Activated CD4-positive, alpha-beta memory T cell treated with anti-CD3 and anti-CD28 coated beads for 36 hours (primary cell): Measurements from ENCODE around the gene EFNA1. TPM values are rescaled to one million over a fixed set of nuclear protein-coding genes. Genes with fewer than 3 reads are reported as not detected.
"Not testable (repeated sequence)": the region's sequence is repeated elsewhere in the genome, so short reads cannot be mapped to it uniquely, and the experiment has no call there.

Source experiments
- CTCF ChIA-PET: fragments of 350-600 bp; sonication (Branson Sonifier 250); formaldehyde crosslinking; loops from one replicate; lab custom pipeline; 2021; ENCODE audit warnings: antibody characterized with exemption, inconsistent platforms; lab: Charles Lee
- POLR2A ChIA-PET: fragments of 350-600 bp; sonication (Branson Sonifier 250); formaldehyde crosslinking; loops from one replicate; lab custom pipeline; 2021; ENCODE audit warnings: antibody characterized with exemption; lab: Charles Lee
- DNase-seq: peaks from one replicate; pipeline ENCODE4 v3.0.0-alpha.2; 2020
- H3K27ac Mint-ChIP-seq: one replicate; pipeline ENCODE4 v1.8.0; 2021; ENCODE audit warnings: mixed read lengths
- H3K27me3 Mint-ChIP-seq: one replicate; pipeline ENCODE4 v1.8.0; 2021; ENCODE audit warnings: mixed read lengths
- H3K36me3 Mint-ChIP-seq: one replicate; pipeline ENCODE4 v1.8.0; 2021; ENCODE audit warnings: mixed read lengths
- H3K4me1 Mint-ChIP-seq: one replicate; pipeline ENCODE4 v1.8.0; 2021; ENCODE audit warnings: low read depth, mixed read lengths
- H3K4me3 Mint-ChIP-seq: one replicate; pipeline ENCODE4 v1.8.0; 2021; ENCODE audit warnings: mild to moderate bottlenecking, mixed read lengths
- H3K9me3 Mint-ChIP-seq: one replicate; pipeline ENCODE4 v1.8.0; 2021; ENCODE audit warnings: mixed read lengths
- intact Hi-C: fragments of 100-400 bp; cut with micrococcal nuclease; formaldehyde crosslinking; loops from one replicate; pipeline ENCODE4 v1.15.1; 2023
- total RNA-seq, 2 experiments: library from RNA; stranded (reverse); gene quantifications; one replicate each; pipeline ENCODE4 v1.2.3, GENCODE V29; 2021

Gene EFNA1
- total RNA-seq, 2 experiments from 2014 or later: 0.24 TPM; not detected in 1

DNA sequence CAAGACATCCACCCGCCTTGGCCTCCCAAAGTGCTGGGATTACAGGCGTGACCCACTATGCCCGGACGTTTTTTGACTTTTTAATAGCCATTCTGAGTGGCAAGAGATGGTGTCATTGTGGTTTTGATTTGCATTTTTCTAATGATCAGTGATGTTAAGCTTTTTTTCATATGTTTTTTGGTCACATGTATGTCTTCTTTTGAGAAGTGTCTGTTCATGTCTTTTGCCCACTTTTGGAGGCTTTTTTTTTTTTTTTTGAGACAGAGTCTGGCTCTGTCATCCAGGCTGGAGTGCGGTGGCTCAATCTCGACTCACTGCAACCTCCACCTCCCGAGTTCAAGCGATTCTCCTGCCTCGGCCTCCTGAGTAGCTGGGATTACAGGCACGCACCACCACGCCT lies 36.9 kb downstream of the EFNA1 start:
- H3K27me3 Mint-ChIP-seq, POLR2A ChIA-PET, H3K9me3 Mint-ChIP-seq, intact Hi-C loops, H3K36me3 Mint-ChIP-seq, DNase-seq, H3K27ac Mint-ChIP-seq, H3K4me1 Mint-ChIP-seq, H3K4me3 Mint-ChIP-seq: not testable (repeated sequence)
- CTCF ChIA-PET: interaction anchor here (0.8 to 9.7 kb wide), 2 partner anchors 74 to 79 kb away, joined by 3 to 274 read pairs; no protein-coding TSS in a partner anchor

DNA sequence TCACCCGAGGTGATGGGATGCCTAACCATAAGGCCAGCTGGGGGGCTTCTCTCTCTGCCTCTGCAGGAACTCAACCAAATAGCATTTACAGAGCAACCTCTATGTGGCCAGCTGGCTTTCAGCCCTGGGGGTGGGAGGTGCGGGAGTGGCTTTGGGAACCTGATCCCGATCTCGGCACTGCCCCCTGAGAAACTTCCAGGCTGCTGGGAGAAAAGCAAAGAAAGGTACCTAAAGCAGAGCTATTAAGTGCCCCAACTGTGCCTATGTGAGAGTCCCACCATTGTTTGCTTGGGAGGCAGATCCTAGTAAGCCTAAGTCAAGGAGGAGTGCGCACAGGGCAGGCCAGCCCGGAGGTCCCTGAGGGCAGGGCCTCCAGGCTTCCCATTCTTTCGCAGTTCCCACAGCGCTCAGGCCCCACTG lies 38.4 kb downstream of the EFNA1 start:
- H3K9me3 Mint-ChIP-seq: no peaks in the 10 kb centered on the region
- H3K27ac Mint-ChIP-seq: no peak overlapping the region
- POLR2A ChIA-PET: no interaction called here
- intact Hi-C loops: loop anchor here (2.0 kb wide), 1 partner anchor 37 kb away; no protein-coding TSS in a partner anchor
- no peak for DNase-seq
- CTCF ChIA-PET: interaction anchor here (1.7 to 9.7 kb wide), 6 partner anchors 10 to 122 kb away, joined by 6 to 274 read pairs (median 20); partner anchors contain the start of gene ADAM15
- H3K4me3 Mint-ChIP-seq: no peak overlapping the region
- peaks cover 13% of the 10 kb centered on the region for H3K36me3 Mint-ChIP-seq
- no peaks in the 10 kb centered on the region for H3K27me3 Mint-ChIP-seq
- H3K4me1 Mint-ChIP-seq: peaks cover 9% of the 10 kb centered on the region

DNA sequence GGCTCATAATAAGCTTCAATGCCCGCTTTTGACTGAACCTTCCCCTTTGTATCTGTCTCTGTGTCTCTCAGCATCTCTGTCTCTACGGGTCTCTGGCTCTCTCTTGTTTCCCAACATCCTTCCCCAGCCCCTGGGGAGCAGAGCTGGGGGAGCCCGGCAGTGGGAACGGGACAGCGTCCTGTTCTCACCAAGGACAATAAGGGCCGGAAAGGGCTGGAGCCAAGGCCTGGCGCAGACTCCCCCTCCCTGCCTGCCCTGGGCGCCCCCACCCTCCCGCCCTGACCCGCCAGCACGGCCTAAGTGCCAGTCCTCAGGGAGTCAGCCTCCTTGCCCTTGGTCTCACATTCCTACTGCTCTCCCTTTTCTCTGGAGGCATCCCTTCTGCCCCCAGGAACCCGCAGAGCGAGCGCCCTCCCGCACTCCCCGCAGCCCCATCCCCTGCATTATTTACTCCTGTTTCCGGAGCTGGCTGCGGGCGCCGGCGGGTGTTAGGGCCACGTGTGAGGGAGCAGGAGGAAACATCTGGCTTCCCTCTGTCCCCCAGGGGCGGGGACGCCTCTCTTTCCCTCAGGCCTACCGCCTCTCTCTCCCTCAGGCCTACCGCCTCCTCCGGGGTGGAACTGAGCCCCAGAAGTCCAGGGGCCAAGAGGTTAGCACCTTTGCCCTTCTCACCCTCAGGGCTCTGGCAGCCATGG lies 38.9 kb downstream of the EFNA1 start:
- ChIA-PET CTCF (interaction anchor here (1.1 to 9.7 kb wide), 17 partner anchors 9 to 150 kb away, joined by 3 to 274 read pairs (median 6); partner anchors contain the start of genes ADAM15, SLC50A1 and THBS3), POLR2A (interaction anchor here (1.8 kb wide), 1 partner anchor 75 kb away, joined by 7 read pairs; no protein-coding TSS in a partner anchor)
- H3K27ac Mint-ChIP-seq: no peak overlapping the region
- intact Hi-C loops: loop anchor here (1.0 to 2.0 kb wide), 2 partner anchors 38 to 75 kb away; no protein-coding TSS in a partner anchor
- no peak overlapping the region for H3K4me3 Mint-ChIP-seq
- DNase-seq: no peak
- peaks cover 11% of the 10 kb centered on the region for H3K4me1 Mint-ChIP-seq
- no peaks in the 10 kb centered on the region for H3K27me3 Mint-ChIP-seq
- peaks cover 13% of the 10 kb centered on the region for H3K36me3 Mint-ChIP-seq
- H3K9me3 Mint-ChIP-seq: no peaks in the 10 kb centered on the region

DNA sequence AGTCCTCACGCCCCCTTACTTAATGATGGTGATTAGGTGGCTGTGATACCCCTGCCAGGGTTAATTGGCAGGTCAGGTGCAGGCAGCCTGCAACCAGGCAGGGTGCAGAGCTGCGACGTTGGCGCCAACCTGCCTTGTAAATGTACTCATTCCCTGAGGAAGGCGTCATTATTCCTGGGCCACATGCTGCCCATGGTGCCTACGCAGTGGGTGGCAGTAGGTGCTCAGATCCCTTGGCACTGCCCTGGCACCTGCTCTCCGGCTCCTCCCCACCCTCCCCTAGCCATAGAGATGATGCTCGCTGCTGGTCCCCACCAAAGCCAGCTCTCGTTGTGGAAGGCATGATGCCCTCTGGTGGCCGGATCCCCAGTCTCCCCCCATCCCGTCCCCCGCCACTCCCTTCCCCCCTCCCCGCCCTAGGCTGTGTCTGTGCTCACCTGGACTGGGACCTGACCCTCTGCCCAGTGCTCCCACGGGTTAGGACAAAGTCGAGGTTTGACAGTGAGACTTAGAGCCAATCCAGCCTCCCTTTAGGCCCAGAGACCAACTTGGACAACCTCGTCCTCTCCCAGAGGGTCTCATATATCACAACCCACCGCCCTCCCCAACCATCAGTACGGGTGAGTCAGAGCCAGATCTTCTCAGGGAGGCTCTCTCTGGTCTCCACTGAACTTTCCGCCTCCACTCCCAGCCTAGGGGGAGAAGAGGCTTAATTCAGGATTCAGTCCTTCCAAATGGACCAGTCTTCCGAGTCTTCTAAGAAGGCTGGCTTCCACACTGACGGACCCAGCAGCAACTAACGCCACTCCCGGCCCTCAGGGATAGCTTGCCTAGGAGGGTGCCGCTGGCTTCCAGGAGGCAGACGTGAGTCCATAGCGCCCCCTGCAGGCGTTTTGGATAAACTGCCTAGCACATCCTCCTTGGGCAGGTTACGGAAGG lies 39.8 kb downstream of the EFNA1 start:
- peaks cover 17% of the 10 kb centered on the region for H3K36me3 Mint-ChIP-seq
- DNase-seq: peak; percentile 92
- H3K27ac Mint-ChIP-seq: no peak overlapping the region
- H3K4me3 Mint-ChIP-seq: peak overlapping the region; percentile 49
- H3K9me3 Mint-ChIP-seq: no peaks in the 10 kb centered on the region
- POLR2A ChIA-PET: interaction anchor here (1.8 kb wide), 1 partner anchor 76 kb away, joined by 7 read pairs; no protein-coding TSS in a partner anchor
- intact Hi-C loops: loop anchor here (1.0 to 2.0 kb wide), 2 partner anchors 39 to 76 kb away; no protein-coding TSS in a partner anchor
- CTCF ChIA-PET: interaction anchor here (0.6 to 9.7 kb wide), 30 partner anchors 8 to 522 kb away, joined by 3 to 274 read pairs (median 5); partner anchors contain the start of genes ADAM15, EFNA1, SLC50A1 and THBS3
- peaks cover 19% of the 10 kb centered on the region for H3K4me1 Mint-ChIP-seq
- H3K27me3 Mint-ChIP-seq: no peaks in the 10 kb centered on the region

DNA sequence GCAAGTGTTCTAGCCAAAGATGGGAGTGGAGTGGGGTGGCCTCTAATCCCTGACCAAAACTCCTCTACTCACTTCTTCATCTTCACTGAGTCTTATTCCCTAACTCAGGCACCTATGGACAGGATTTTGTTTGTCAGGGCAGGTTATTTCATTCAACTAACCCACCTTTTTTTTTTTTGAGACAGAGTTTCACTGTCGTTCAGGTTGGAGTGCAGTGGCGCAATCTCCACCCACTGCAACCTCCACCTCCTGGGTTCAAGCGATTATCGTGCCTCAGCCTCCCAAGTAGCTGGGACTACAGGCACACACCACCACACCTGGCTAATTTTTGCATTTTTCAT lies 40.4 kb downstream of the EFNA1 start:
- intact Hi-C loops, DNase-seq, H3K9me3 Mint-ChIP-seq, H3K4me3 Mint-ChIP-seq, H3K27me3 Mint-ChIP-seq, H3K27ac Mint-ChIP-seq: not testable (repeated sequence)
- ChIA-PET CTCF (interaction anchor here (0.9 to 9.7 kb wide), 25 partner anchors 10 to 124 kb away, joined by 3 to 274 read pairs (median 6); partner anchors contain the start of genes ADAM15, EFNA1, SLC50A1 and THBS3), POLR2A (interaction anchor here (1.8 kb wide), 1 partner anchor 76 kb away, joined by 7 read pairs; no protein-coding TSS in a partner anchor)
- peaks cover 20% of the 10 kb centered on the region for H3K4me1 Mint-ChIP-seq
- H3K36me3 Mint-ChIP-seq: peaks cover 18% of the 10 kb centered on the region

DNA sequence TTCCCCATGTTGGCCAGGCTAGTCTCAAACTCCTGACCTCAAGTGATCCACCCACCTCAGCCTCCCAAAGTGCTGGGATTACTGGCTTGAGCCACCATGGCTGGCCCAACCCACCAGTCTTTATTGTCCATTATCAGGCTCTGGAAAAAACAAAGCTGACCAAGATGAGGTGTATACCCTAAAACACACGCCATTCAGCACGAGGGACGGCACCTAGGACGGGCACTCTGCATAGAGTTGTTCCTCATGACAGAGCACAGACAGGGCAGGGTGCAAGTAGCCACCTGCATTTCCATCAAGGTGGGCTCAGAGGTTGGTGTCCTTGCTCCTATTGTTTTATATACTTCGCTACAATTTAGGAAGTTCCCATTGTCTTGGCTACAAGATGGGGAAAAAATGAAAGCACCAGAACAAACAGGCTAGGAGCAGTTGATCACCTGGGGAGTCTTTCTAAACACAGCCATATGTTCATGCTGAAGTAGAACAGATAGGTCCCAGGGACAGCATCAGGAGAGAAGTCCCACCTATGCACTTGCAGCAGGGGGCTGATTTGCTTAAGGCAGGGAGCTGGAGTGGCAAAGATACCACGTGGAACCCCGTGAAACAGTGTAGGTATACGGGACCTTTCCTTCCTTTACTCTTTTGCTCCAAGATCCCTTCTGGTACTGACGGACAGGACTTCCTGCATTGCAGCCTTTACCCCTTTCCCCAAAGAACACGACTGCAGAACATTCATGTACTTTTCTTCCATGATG lies 41.0 kb downstream of the EFNA1 start:
- POLR2A ChIA-PET: interaction anchor here (1.8 kb wide), 1 partner anchor 77 kb away, joined by 7 read pairs; no protein-coding TSS in a partner anchor
- no peak overlapping the region for H3K4me3 Mint-ChIP-seq

DNA sequence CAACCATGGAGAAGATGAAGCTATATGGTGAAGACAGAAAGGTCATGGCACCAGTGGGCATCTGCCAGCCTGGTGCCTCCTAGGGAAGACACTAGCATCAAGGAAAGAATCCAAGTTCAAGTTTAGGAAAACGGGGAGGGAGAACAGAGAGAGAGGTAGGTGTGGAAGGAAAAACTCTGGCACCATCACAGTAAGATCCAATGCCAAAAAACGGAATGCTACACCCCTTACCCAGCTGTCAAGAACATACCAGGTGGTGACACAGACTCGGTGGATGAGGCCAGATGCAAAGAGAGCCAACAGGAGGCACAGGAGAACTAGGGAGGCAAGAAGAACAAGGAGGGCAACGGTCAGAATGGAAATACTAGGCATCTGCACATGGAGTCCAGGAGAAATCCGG lies 41.9 kb downstream of the EFNA1 start:
- Mint-ChIP-seq H3K4me1 (peaks cover 29% of the 10 kb centered on the region), H3K9me3 (no peaks in the 10 kb centered on the region), H3K4me3 (no peak overlapping the region), H3K27me3 (no peaks in the 10 kb centered on the region), H3K27ac (no peak overlapping the region), H3K36me3 (peaks cover 20% of the 10 kb centered on the region)
- intact Hi-C loops: no loop called here
- ChIA-PET CTCF (interaction anchor here (0.6 to 9.7 kb wide), 9 partner anchors 8 to 125 kb away, joined by 3 to 274 read pairs (median 18); no protein-coding TSS in a partner anchor), POLR2A (no interaction called here)
- DNase-seq: no peak

More for the DNA sequence above, 41.0 kb downstream of the EFNA1 start:
- intact Hi-C loops: no loop called here
- H3K27me3 Mint-ChIP-seq: no peaks in the 10 kb centered on the region
- H3K27ac Mint-ChIP-seq: no peak overlapping the region
- H3K36me3 Mint-ChIP-seq: peaks cover 20% of the 10 kb centered on the region
- peaks cover 25% of the 10 kb centered on the region for H3K4me1 Mint-ChIP-seq
- DNase-seq: no peak
- CTCF ChIA-PET: interaction anchor here (0.9 to 9.7 kb wide), 26 partner anchors 9 to 189 kb away, joined by 3 to 274 read pairs (median 6); partner anchors contain the start of genes ADAM15, EFNA1, SLC50A1 and THBS3
- H3K9me3 Mint-ChIP-seq: no peaks in the 10 kb centered on the region

DNA sequence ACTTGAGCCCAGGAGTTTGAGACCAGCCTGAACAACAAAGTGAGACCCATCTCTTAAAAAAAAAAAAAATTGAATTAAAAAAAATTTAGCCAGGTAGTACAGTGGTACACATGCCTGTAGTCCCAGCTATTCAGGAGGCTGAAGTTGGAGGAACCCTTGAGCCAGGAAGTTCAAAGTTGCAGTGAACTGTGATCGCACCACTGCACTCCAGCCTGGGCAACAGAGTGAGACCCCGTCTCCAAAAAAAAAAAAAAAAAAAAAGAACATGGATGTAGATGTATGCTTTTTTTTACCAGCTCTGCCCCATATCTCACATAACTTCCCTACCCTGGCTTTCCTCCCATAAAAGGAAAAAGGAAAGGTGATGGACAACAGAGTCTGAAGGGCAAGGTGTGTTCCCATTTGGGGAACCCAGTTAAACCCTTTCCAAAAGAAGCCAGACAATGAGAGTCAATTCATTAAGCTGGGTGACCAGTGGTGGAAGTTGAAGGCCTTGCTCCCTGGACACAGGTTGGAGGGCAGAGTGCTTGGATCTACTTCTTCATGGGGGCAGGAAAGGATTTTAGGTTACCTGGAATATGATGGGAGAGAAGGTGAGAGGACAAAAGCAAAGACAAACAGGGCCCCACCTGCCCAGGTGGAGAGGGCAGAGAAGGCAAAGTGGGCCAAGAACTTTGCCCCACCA lies 42.6 kb downstream of the EFNA1 start:
- H3K27ac Mint-ChIP-seq: no peak overlapping the region

DNA sequence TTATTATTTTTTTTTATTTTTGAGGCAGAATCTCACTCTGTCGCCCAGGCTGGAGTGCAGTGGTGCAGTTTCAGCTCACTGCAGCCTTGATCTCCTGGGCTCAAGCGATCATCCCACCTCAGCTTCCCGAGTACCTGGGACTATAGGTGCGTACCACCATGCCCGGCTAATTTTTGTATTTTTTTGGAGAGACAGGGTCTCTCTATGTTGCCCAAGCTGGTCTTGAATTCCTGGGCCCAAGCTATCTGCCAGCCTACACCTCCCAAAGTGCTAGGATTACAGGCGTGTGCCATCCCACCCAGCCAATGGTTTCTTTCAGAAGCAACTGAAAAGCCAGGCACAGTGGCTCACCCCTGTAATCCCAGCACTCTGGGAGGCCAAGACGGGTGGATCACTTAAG lies 43.1 kb downstream of the EFNA1 start:
- no peak overlapping the region for H3K27ac Mint-ChIP-seq
- H3K9me3 Mint-ChIP-seq: no peaks in the 10 kb centered on the region
- ChIA-PET POLR2A (no interaction called here), CTCF (interaction anchor here (2.9 to 9.7 kb wide), 3 partner anchors 81 to 120 kb away, joined by 11 to 274 read pairs (median 18); partner anchors contain the start of gene ADAM15)
- no peaks in the 10 kb centered on the region for H3K27me3 Mint-ChIP-seq
- peaks cover 41% of the 10 kb centered on the region for H3K4me1 Mint-ChIP-seq
- DNase-seq: no peak
- peaks cover 20% of the 10 kb centered on the region for H3K36me3 Mint-ChIP-seq
- intact Hi-C loops: loop anchor here (5.0 kb wide), 3 partner anchors 36 to 169 kb away; partner anchors contain the start of genes MTX1, THBS3 and ZBTB7B
- no peak overlapping the region for H3K4me3 Mint-ChIP-seq

More for the DNA sequence above, 42.6 kb downstream of the EFNA1 start:
- ChIA-PET CTCF (interaction anchor here (1.3 to 9.7 kb wide), 5 partner anchors 24 to 85 kb away, joined by 3 to 274 read pairs (median 20); no protein-coding TSS in a partner anchor), POLR2A (no interaction called here)
- no peak for DNase-seq
- Mint-ChIP-seq H3K4me1 (peaks cover 35% of the 10 kb centered on the region), H3K27me3 (no peaks in the 10 kb centered on the region), H3K9me3 (no peaks in the 10 kb centered on the region), H3K36me3 (peaks cover 20% of the 10 kb centered on the region), H3K4me3 (no peak overlapping the region)
- intact Hi-C loops: loop anchor here (5.0 kb wide), 3 partner anchors 37 to 168 kb away; partner anchors contain the start of genes MTX1, THBS3 and ZBTB7B
